ENCODE data around the gene FOXP1.

- no peak for TF ChIP-seq CTCF (IDR thresholded peaks at IDR 0.05)
- TF ChIP-seq POLR2A (IDR thresholded peaks at IDR 0.05), result no peak
- TF ChIP-seq EP300 (IDR thresholded peaks at IDR 0.05), result no peak
Measured at GRCh38 chr3:71500696-71501095, 82.8 kb downstream of the FOXP1 start.
